ENCODE results near the gene ITCH. TPM values are rescaled to one million over a fixed set of nuclear protein-coding genes. Genes with fewer than 3 reads are reported as not detected.

Gene ITCH
- polyA plus RNA-seq, 1 donor from 2014 or later: 39.5 TPM

DNA sequence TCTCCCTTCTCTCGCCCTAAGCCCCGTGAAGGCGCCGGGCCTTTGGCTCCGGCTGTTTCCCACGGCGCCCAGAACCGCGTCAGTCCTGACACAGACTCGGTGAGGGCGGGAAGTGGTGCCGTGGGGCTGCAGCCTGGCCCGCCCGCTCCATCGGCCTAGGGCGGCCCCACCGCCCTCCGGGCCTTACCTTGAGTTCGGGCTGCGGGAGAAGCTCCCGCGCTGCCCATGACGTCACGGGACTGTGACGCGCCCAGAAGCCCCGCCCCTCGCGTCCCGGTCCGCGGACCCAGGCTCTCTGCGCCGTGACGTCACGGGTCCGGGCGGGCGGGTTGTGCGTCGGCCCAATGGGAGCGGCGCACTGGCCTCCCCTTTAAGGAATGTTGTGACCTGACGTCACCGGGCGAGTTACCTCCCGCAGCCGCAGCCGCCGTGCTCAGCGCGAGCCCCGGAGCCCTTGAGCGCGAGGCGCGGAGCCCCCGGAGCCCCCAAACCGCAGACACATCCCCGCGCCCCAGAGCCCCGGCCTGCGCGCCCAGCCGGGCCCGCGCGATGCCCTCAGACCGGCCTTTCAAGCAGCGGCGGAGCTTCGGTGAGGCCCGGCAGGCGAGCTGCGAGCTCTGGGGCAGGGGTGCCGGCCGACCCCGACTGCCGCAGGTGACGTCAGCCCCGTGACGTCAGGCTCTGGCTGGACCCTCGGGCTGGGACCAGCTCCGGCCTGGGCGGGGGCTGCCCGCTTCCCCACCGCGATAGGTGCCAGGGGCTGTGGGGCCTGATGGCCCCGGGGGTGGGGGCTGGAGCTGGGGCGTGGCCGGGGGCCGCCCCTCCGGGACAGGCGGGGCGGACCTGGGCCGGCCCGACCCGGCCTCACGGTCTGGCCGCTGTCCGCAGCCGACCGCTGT lies 195.5 kb downstream of the ITCH start, which contains the start of gene MAP1LC3A:
MAP1LC3A (plus strand) TSS at position 399 of the 899 bp plus-strand sequence; CDS start at position 550, 151 bp downstream.
- Histone ChIP-seq H3K9me2 (ENCODE audit: insufficient read depth, low read length) (no peaks in the 10 kb centered on the region), H4K20me1 (ENCODE audit: insufficient read depth) (no peaks in the 10 kb centered on the region), H3F3A (ENCODE audit: insufficient read depth, low read length, poor library complexity, severe bottlenecking) (no peaks in the 10 kb centered on the region), H3K4me3 (ENCODE audit: low read length) (peak within 1 kb of the TSS; percentile 63), H3K36me3 (ENCODE audit: insufficient read depth, low read length) (no peaks in the 10 kb centered on the region), H3K9ac (ENCODE audit: low read length) (peak within 1 kb of the TSS; percentile 60), H3K4me2 (ENCODE audit: low read length) (peak within 1 kb of the TSS; percentile 25), H3K79me2 (replicated peaks; ENCODE audit: insufficient read depth, low read length) (no peaks in the 10 kb centered on the region), H3K9me3 (ENCODE audit: low read length) (no peaks in the 10 kb centered on the region), H2AFZ (ENCODE audit: low read depth, low read length) (no peak within 1 kb of the TSS), H3K27ac (ENCODE audit: low read length) (peak within 1 kb of the TSS; percentile 52), H3K27me3 (ENCODE audit: insufficient read depth, low read depth, low read length) (no peaks in the 10 kb centered on the region)
- no peak for TF ChIP-seq EZH2 (IDR thresholded peaks at IDR 0.05; ENCODE audit: borderline replicate concordance, insufficient read depth, low read length, poor library complexity, severe bottlenecking)
- TF ChIP-seq, protein P1, sequence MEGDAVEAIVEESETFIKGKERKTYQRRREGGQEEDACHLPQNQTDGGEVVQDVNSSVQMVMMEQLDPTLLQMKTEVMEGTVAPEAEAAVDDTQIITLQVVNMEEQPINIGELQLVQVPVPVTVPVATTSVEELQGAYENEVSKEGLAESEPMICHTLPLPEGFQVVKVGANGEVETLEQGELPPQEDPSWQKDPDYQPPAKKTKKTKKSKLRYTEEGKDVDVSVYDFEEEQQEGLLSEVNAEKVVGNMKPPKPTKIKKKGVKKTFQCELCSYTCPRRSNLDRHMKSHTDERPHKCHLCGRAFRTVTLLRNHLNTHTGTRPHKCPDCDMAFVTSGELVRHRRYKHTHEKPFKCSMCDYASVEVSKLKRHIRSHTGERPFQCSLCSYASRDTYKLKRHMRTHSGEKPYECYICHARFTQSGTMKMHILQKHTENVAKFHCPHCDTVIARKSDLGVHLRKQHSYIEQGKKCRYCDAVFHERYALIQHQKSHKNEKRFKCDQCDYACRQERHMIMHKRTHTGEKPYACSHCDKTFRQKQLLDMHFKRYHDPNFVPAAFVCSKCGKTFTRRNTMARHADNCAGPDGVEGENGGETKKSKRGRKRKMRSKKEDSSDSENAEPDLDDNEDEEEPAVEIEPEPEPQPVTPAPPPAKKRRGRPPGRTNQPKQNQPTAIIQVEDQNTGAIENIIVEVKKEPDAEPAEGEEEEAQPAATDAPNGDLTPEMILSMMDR (IDR thresholded peaks at IDR 0.05; ENCODE audit: poor library complexity, severe bottlenecking): no peak
- no peak for TF ChIP-seq RAD21 (conservative IDR thresholded peaks at IDR 0.05)
- no peak for TF ChIP-seq SMC3 (conservative IDR thresholded peaks at IDR 0.05; ENCODE audit: poor library complexity)
- peak; percentile 32 for TF ChIP-seq EP300 (conservative IDR thresholded peaks at IDR 0.05; ENCODE audit: poor library complexity, severe bottlenecking)
- no peak for TF ChIP-seq MXI1 (conservative IDR thresholded peaks at IDR 0.05; ENCODE audit: poor library complexity, severe bottlenecking)
- no peak for TF ChIP-seq REST (IDR thresholded peaks at IDR 0.05; ENCODE audit: borderline replicate concordance)
- peak; percentile 46 for TF ChIP-seq POLR2AphosphoS5 (IDR thresholded peaks at IDR 0.05)
- no peak for TF ChIP-seq TAF1 (IDR thresholded peaks at IDR 0.05; ENCODE audit: low read depth)

DNA sequence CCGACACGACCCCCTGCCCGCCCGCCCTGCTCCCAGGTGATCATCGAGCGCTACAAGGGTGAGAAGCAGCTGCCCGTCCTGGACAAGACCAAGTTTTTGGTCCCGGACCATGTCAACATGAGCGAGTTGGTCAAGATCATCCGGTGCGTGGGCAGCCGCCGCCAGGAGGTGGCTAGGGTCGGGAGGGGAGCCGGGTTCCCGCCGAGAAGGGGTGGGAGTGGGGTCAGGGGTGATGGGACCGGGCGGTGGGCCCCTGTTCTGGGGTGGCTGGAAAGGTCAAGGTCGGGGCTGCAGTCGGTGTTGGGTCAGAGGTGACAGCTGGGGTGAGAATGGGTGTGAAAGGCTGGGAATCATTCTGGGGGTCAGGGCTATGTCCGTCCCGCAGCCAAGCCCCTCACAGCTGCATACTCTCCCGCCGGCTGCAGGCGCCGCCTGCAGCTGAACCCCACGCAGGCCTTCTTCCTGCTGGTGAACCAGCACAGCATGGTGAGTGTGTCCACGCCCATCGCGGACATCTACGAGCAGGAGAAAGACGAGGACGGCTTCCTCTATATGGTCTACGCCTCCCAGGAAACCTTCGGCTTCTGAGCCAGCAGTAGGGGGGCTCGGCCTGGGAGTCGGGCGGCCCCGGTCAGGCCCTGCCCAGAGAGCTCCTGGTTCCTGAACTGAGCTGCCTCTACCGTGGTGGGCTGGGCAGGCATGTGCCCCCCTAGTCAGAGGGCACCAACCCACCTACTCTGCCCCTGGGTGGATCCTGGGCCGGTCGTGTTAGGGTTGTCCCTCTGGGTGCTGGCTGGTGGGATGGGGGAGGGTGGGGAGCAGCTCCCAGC lies 196.5 kb downstream of the ITCH start:
- Histone ChIP-seq H3K9ac (ENCODE audit: low read length) (no peak overlapping the region), H3F3A (ENCODE audit: insufficient read depth, low read length, poor library complexity, severe bottlenecking) (no peaks in the 10 kb centered on the region), H4K20me1 (ENCODE audit: insufficient read depth) (no peaks in the 10 kb centered on the region), H3K4me3 (ENCODE audit: low read length) (peak overlapping the region; percentile 63), H3K9me2 (ENCODE audit: insufficient read depth, low read length) (no peaks in the 10 kb centered on the region), H3K79me2 (replicated peaks; ENCODE audit: insufficient read depth, low read length) (no peaks in the 10 kb centered on the region), H2AFZ (ENCODE audit: low read depth, low read length) (no peak overlapping the region), H3K36me3 (ENCODE audit: insufficient read depth, low read length) (no peaks in the 10 kb centered on the region), H3K27ac (ENCODE audit: low read length) (no peak overlapping the region), H3K27me3 (ENCODE audit: insufficient read depth, low read depth, low read length) (no peaks in the 10 kb centered on the region), H3K4me2 (ENCODE audit: low read length) (no peak overlapping the region), H3K9me3 (ENCODE audit: low read length) (no peaks in the 10 kb centered on the region)
- no peak for TF ChIP-seq EZH2 (IDR thresholded peaks at IDR 0.05; ENCODE audit: borderline replicate concordance, insufficient read depth, low read length, poor library complexity, severe bottlenecking)
- no peak for TF ChIP-seq POLR2AphosphoS5 (IDR thresholded peaks at IDR 0.05)
- no peak for TF ChIP-seq REST (IDR thresholded peaks at IDR 0.05; ENCODE audit: borderline replicate concordance)
- TF ChIP-seq, protein P1 (IDR thresholded peaks at IDR 0.05; ENCODE audit: poor library complexity, severe bottlenecking): no peak
- no peak for TF ChIP-seq EP300 (conservative IDR thresholded peaks at IDR 0.05; ENCODE audit: poor library complexity, severe bottlenecking)
- no peak for TF ChIP-seq SMC3 (conservative IDR thresholded peaks at IDR 0.05; ENCODE audit: poor library complexity)
- no peak for TF ChIP-seq RAD21 (conservative IDR thresholded peaks at IDR 0.05)
- no peak for TF ChIP-seq MXI1 (conservative IDR thresholded peaks at IDR 0.05; ENCODE audit: poor library complexity, severe bottlenecking)
- TF ChIP-seq TAF1 (IDR thresholded peaks at IDR 0.05; ENCODE audit: low read depth): no peak

Measured in neural cell (in vitro differentiated cells).